Upper lobe of right lung (tissue), 1 donor: ENCODE data around the gene B4GALNT1. TPM values are rescaled to one million over a fixed set of nuclear protein-coding genes. Genes with fewer than 3 reads are reported as not detected.
A peak's percentile ranks its signal among the peaks of the same experiment; 100 is the strongest.
"Not testable (repeated sequence)": the region's sequence is repeated elsewhere in the genome, so short reads cannot be mapped to it uniquely, and the experiment has no call there.

Source experiments
- ATAC-seq: fragments of 200-7000 bp; cut with Tn5 transposase; one replicate; pipeline ENCODE4 v1.9.1; 2020; ENCODE audit warnings: mild to moderate bottlenecking, moderate library complexity
- DNase-seq: peaks from one replicate; pipeline ENCODE4 v3.0.0-alpha.2; 2020
- H3K27ac ChIP-seq: fragments of 200-600 bp; one replicate; pipeline ENCODE4 v1.8.0; 2022
- H3K27me3 ChIP-seq: fragments of 200-600 bp; one replicate; pipeline ENCODE4 v1.8.0; 2022; ENCODE audit warnings: mild to moderate bottlenecking
- H3K36me3 ChIP-seq: fragments of 200-600 bp; one replicate; pipeline ENCODE4 v1.8.0; 2022
- H3K4me1 ChIP-seq: fragments of 200-600 bp; one replicate; pipeline ENCODE4 v1.8.0; 2022
- H3K4me3 ChIP-seq: fragments of 200-600 bp; one replicate; pipeline ENCODE4 v1.8.0; 2022; ENCODE audit warnings: mild to moderate bottlenecking
- H3K9me3 ChIP-seq: fragments of 200-600 bp; one replicate; pipeline ENCODE4 v1.8.0; 2022
- CTCF ChIP-seq: fragments of 200-600 bp; IDR thresholded peaks from one replicate; pipeline ENCODE4 v1.8.0; 2022; ENCODE audit warnings: antibody characterized with exemption
- intact Hi-C: fragments of 100-400 bp; cut with DNase I; formaldehyde crosslinking; loops from one replicate; pipeline ENCODE4 v1.11.0; 2022
- total RNA-seq: library from RNA; stranded (reverse); fragmentation: NEBNext Ultra II Directional; extraction: Animal tissue kit (Norgen Biotek cat#: 25700); gene quantifications from one replicate; pipeline ENCODE4 v1.2.1, GENCODE V29; 2021
- donor health status: DM: no; HTN: yes; CAD: no; lungs with severe emphysema.

B4GALNT1 gene
- total RNA-seq, 1 donor from 2014 or later, result 0.93 TPM

GRCh38 chr12:57590864-57591781, 41.9 kb downstream of the B4GALNT1 start, which contains the start of gene PIP4K2C:
Gene PIP4K2C, plus strand, starts transcription at chr12:57591192. Its CDS starts 98 bp downstream, at chr12:57591290.
- peaks cover 11% of the 10 kb centered on the region for H3K36me3 ChIP-seq
- DNase-seq, result peak; percentile 93
- H3K4me3 ChIP-seq, result peak within 1 kb of the TSS; percentile 94
- H3K4me1 ChIP-seq, result peaks cover 17% of the 10 kb centered on the region
- H3K27ac ChIP-seq, result peak within 1 kb of the TSS; percentile 78
- no peaks in the 10 kb centered on the region for H3K9me3 ChIP-seq
- intact Hi-C loops, result no loop called here
- no peak for TF ChIP-seq CTCF
- ATAC-seq, result peak; percentile 99
- no peaks in the 10 kb centered on the region for H3K27me3 ChIP-seq

- Histone ChIP-seq H3K27me3 (no peaks in the 10 kb centered on the region), H3K27ac (peak overlapping the region; percentile 78)
- no peak for ATAC-seq
Measured at GRCh38 chr12:57590479-57590863, 42.5 kb downstream of the B4GALNT1 start.

GRCh38 chr12:57588951-57589610, 43.9 kb downstream of the B4GALNT1 start:
- intact Hi-C loops, H3K36me3 ChIP-seq, H3K27ac ChIP-seq, H3K27me3 ChIP-seq, H3K4me3 ChIP-seq, ATAC-seq, H3K9me3 ChIP-seq, DNase-seq: not testable (repeated sequence)
- H3K4me1 ChIP-seq, result peaks cover 17% of the 10 kb centered on the region

More at GRCh38 chr12:57590479-57590863, 42.5 kb downstream of the B4GALNT1 start:
- no peaks in the 10 kb centered on the region for H3K9me3 ChIP-seq
- intact Hi-C loops, result no loop called here
- H3K36me3 ChIP-seq, result peaks cover 6% of the 10 kb centered on the region
- H3K4me1 ChIP-seq, result peaks cover 17% of the 10 kb centered on the region
- DNase-seq, result no peak
- H3K4me3 ChIP-seq, result peak overlapping the region; percentile 94
- TF ChIP-seq CTCF, result no peak

- H3K9me3 ChIP-seq, result no peaks in the 10 kb centered on the region
Measured at GRCh38 chr12:57586832-57587429, 46.1 kb downstream of the B4GALNT1 start.

GRCh38 chr12:57586128-57586527, 46.9 kb downstream of the B4GALNT1 start:
- Histone ChIP-seq H3K27me3 (no peaks in the 10 kb centered on the region), H3K36me3 (no peaks in the 10 kb centered on the region), H3K27ac (no peak overlapping the region), H3K4me1 (no peaks in the 10 kb centered on the region), H3K9me3 (no peaks in the 10 kb centered on the region), H3K4me3 (no peak overlapping the region)
- no peak for TF ChIP-seq CTCF
- ATAC-seq (no peak), DNase-seq (no peak)
- intact Hi-C loops, result no loop called here

More at GRCh38 chr12:57586832-57587429, 46.1 kb downstream of the B4GALNT1 start:
- H3K4me3 ChIP-seq, result no peak overlapping the region
- DNase-seq, result no peak
- no peak overlapping the region for H3K27ac ChIP-seq
- peaks cover 4% of the 10 kb centered on the region for H3K4me1 ChIP-seq
- no peaks in the 10 kb centered on the region for H3K27me3 ChIP-seq
- ATAC-seq, result no peak
- no peak for TF ChIP-seq CTCF
- intact Hi-C loops, result no loop called here
- no peaks in the 10 kb centered on the region for H3K36me3 ChIP-seq
